Left lung (tissue), 10 donors: ENCODE results near the gene SSBP4. TPM values are rescaled to one million over a fixed set of nuclear protein-coding genes. Genes with fewer than 3 reads are reported as not detected.

Experiments
- ATAC-seq: fragments of 200-7000 bp; cut with Tn5 transposase; one replicate; pipeline ENCODE4 v1.9.1; 2020; ENCODE audit warnings: moderate library complexity
- DNase-seq, 4 donors: peaks; one replicate each; pipeline ENCODE4 v3.0.0-alpha.2; 2013 to 2020
- H3K27ac ChIP-seq, 2 donors: fragments of 200-600 bp; sonication (generic) in 1 of 2; one replicate each; pipeline versions ENCODE4 v1.5.0 to v1.8.0; 2020 to 2021
- H3K27me3 ChIP-seq, 2 donors: fragments of 200-600 bp; sonication (generic) in 1 of 2; one replicate each; pipeline versions ENCODE4 v1.5.0 to v1.8.0; 2020 to 2021
- H3K36me3 ChIP-seq, 2 donors: fragments of 200-600 bp; sonication (generic) in 1 of 2; one replicate each; pipeline versions ENCODE4 v1.5.0 to v1.8.0; 2020 to 2021
- H3K4me1 ChIP-seq, 2 donors: fragments of 200-600 bp; one replicate each; pipeline ENCODE4 v1.8.0; 2021
- H3K4me3 ChIP-seq, 2 donors: fragments of 200-600 bp; sonication (generic) in 1 of 2; one replicate each; pipeline versions ENCODE4 v1.5.0 to v1.8.0; 2020 to 2021; ENCODE audit warnings: mild to moderate bottlenecking in 1 of 2
- H3K9me3 ChIP-seq, 2 donors: fragments of 200-600 bp; sonication (generic) in 1 of 2; one replicate each; pipeline versions ENCODE4 v1.5.0 to v1.8.0; 2020 to 2021
- CTCF ChIP-seq, 2 donors: fragments of 200-600 bp; sonication (generic) in 1 of 2; IDR thresholded peaks; one replicate each; pipeline versions ENCODE4 v1.5.0 to v1.8.0; 2021; ENCODE audit warnings: antibody characterized with exemption in 2 of 2
- intact Hi-C, 2 donors: fragments of 100-400 bp; cut with DNase I; formaldehyde crosslinking; loops; one replicate each; pipeline versions ENCODE4 v1.11.2 to v1.14.2; 2022
- microRNA-seq, 2 donors: library from miRNA; unstranded; fragments of <30 nt; microRNA quantifications; one replicate each; pipeline ENCODE4, GENCODE V29; 2019
- polyA plus RNA-seq, 6 donors: library from polyadenylated mRNA; unstranded; fragments of 120-200 nt; gene quantifications; one replicate each; pipeline ENCODE4 v1.2.1, GENCODE V29; 2013; ENCODE audit not compliant: insufficient read length in 6 of 6
- total RNA-seq, 2 donors: library from RNA; stranded (reverse); fragmentation: NEBNext Ultra II Directional; extraction: Animal tissue kit (Norgen Biotek cat#: 25700); gene quantifications; one replicate each; pipeline ENCODE4 v1.2.1, GENCODE V29; 2021
- donor health status: DM: no; HTN: yes; CAD: no.
- donor health status: DM: no; HTN: no; CAD: no.

SSBP4 gene
- total and polyA plus RNA-seq, 8 donors = 49.8 to 99.8 (median 74.5) TPM

- no peaks in the 10 kb centered on the region for H3K9me3 ChIP-seq
- H3K27me3 ChIP-seq = no peaks in the 10 kb centered on the region
- ATAC-seq (no peak), DNase-seq (no peak)
- no peak overlapping the region for H3K4me3 ChIP-seq
- no peaks in the 10 kb centered on the region for H3K36me3 ChIP-seq
- peak overlapping the region in 1 of 2 donors; percentile 95 for H3K27ac ChIP-seq
- peaks cover 45 to 100% of the 10 kb centered on the region in 2 donors for H3K4me1 ChIP-seq
- TF ChIP-seq CTCF (IDR thresholded peaks at IDR 0.05) = no peak
- intact Hi-C loops = no loop called here
These were observed 62.5 kb downstream of the SSBP4 start for GRCh38 chr19:18481505-18482222.

- no peaks in the 10 kb centered on the region for H3K9me3 ChIP-seq
- H3K36me3 ChIP-seq = no peaks in the 10 kb centered on the region
- DNase-seq = no peak
- H3K27ac ChIP-seq = peak overlapping the region in 1 of 2 donors; percentile 33
- intact Hi-C loops = no loop called here
- no peak for TF ChIP-seq CTCF (IDR thresholded peaks at IDR 0.05)
- no peak overlapping the region for H3K4me3 ChIP-seq
- ATAC-seq = no peak
- H3K27me3 ChIP-seq = no peaks in the 10 kb centered on the region
- H3K4me1 ChIP-seq = peaks cover 43 to 100% of the 10 kb centered on the region in 2 donors
These were observed 64.1 kb downstream of the SSBP4 start for GRCh38 chr19:18483119-18483890.

Small RNA genes lying within 50 kb of the gene (microRNA-seq; reads per million reads assigned to microRNA genes)
- 0 to 0.68 reads per million in 2 donors for gene MIR3189

Other genes starting within 250 kb of the SSBP4 start
- 100 to 1,000 TPM; 577 to 986 TPM for gene IFI30, start 245.6 kb upstream of the SSBP4 start, total RNA-seq
- gene IFI30, start 245.6 kb upstream of the SSBP4 start, polyA plus RNA-seq = 10 to 100 TPM in 3 of 6 donors, 1 to 10 TPM in 3; 7.3 to 18.2 (median 10.0) TPM
- 10 to 100 TPM; 10.3 to 14.8 TPM for gene MPV17L2, start 226.2 kb upstream of the SSBP4 start, total RNA-seq
- 1 to 10 TPM; 4.9 to 8.5 (median 6.8) TPM for gene MPV17L2, start 226.2 kb upstream of the SSBP4 start, polyA plus RNA-seq
- 1 to 10 TPM; 3.1 to 4.4 TPM for gene RAB3A, start 215.4 kb upstream of the SSBP4 start, total RNA-seq
- 1 to 10 TPM; 3.5 to 6.2 (median 4.4) TPM for gene RAB3A, start 215.4 kb upstream of the SSBP4 start, polyA plus RNA-seq
- 10 to 100 TPM in 1 of 2 donors, 1 to 10 TPM in 1; 3.7 to 11.3 TPM for gene PDE4C, start 193.0 kb upstream of the SSBP4 start, total RNA-seq
- gene PDE4C, start 193.0 kb upstream of the SSBP4 start, polyA plus RNA-seq = 1 to 10 TPM; 1.3 to 6.2 (median 1.8) TPM
- 1 to 10 TPM; 3.0 to 5.8 TPM for gene IQCN, start 144.9 kb upstream of the SSBP4 start, total RNA-seq
- 10 to 100 TPM in 1 of 6 donors, 1 to 10 TPM in 5; 3.7 to 12.7 (median 8.1) TPM for gene IQCN, start 144.9 kb upstream of the SSBP4 start, polyA plus RNA-seq
- gene JUND, start 137.8 kb upstream of the SSBP4 start, total RNA-seq = 100 to 1,000 TPM; 179 to 232 TPM
- 100 to 1,000 TPM in 2 of 6 donors, 10 to 100 TPM in 4; 43.1 to 191 (median 86.1) TPM for gene JUND, start 137.8 kb upstream of the SSBP4 start, polyA plus RNA-seq
- 100 to 1,000 TPM in 1 of 2 donors, 10 to 100 TPM in 1; 87.8 to 121 TPM for gene LSM4, start 96.3 kb upstream of the SSBP4 start, total RNA-seq
- gene LSM4, start 96.3 kb upstream of the SSBP4 start, polyA plus RNA-seq = 10 to 100 TPM; 72.7 to 95.5 (median 78.7) TPM
- 10 to 100 TPM; 36.7 to 39.5 TPM for gene PGPEP1, start 78.8 kb upstream of the SSBP4 start, total RNA-seq
- gene PGPEP1, start 78.8 kb upstream of the SSBP4 start, polyA plus RNA-seq = 10 to 100 TPM; 16.1 to 21.7 (median 20.0) TPM
- gene GDF15, start 33.2 kb upstream of the SSBP4 start, total RNA-seq = 100 to 1,000 TPM in 1 of 2 donors, 10 to 100 TPM in 1; 99.0 to 180 TPM
- gene GDF15, start 33.2 kb upstream of the SSBP4 start, polyA plus RNA-seq = 10 to 100 TPM; 15.7 to 50.6 (median 30.7) TPM
- 10 to 100 TPM; 14.4 to 53.7 TPM for gene LRRC25, start 21.8 kb upstream of the SSBP4 start, total RNA-seq
- 1 to 10 TPM; 1.3 to 1.9 (median 1.4) TPM for gene LRRC25, start 21.8 kb upstream of the SSBP4 start, polyA plus RNA-seq
- 10 to 100 TPM; 22.8 to 43.9 TPM for gene ISYNA1, start 18.7 kb downstream of the SSBP4 start, total RNA-seq
- gene ISYNA1, start 18.7 kb downstream of the SSBP4 start, polyA plus RNA-seq = 100 to 1,000 TPM; 110 to 159 (median 125) TPM
- gene ELL, start 102.7 kb downstream of the SSBP4 start, total RNA-seq = 10 to 100 TPM; 13.3 to 22.9 TPM
- 10 to 100 TPM in 1 of 6 donors, 1 to 10 TPM in 5; 8.5 to 10.1 (median 9.7) TPM for gene ELL, start 102.7 kb downstream of the SSBP4 start, polyA plus RNA-seq
- gene FKBP8, start 124.2 kb downstream of the SSBP4 start, total RNA-seq = 100 to 1,000 TPM; 176 to 195 TPM
- gene FKBP8, start 124.2 kb downstream of the SSBP4 start, polyA plus RNA-seq = 100 to 1,000 TPM; 191 to 232 (median 218) TPM
- gene KXD1, start 138.5 kb downstream of the SSBP4 start, total RNA-seq = 10 to 100 TPM; 68.9 to 86.2 TPM
- 10 to 100 TPM; 65.6 to 79.7 (median 70.3) TPM for gene KXD1, start 138.5 kb downstream of the SSBP4 start, polyA plus RNA-seq
- gene UBA52, start 152.5 kb downstream of the SSBP4 start, total RNA-seq = 100 to 1,000 TPM; 922 to 971 TPM
- gene UBA52, start 152.5 kb downstream of the SSBP4 start, polyA plus RNA-seq = 1,000 to 10,000 TPM in 1 of 6 donors, 100 to 1,000 TPM in 5; 875 to 1,008 (median 931) TPM
- 10 to 100 TPM; 51.7 to 52.1 TPM for gene REX1BD, start 169.4 kb downstream of the SSBP4 start, total RNA-seq
- 10 to 100 TPM; 20.4 to 42.9 (median 27.6) TPM for gene REX1BD, start 169.4 kb downstream of the SSBP4 start, polyA plus RNA-seq
- 10 to 100 TPM; 22.5 to 44.7 TPM for gene CRLF1, start 187.4 kb downstream of the SSBP4 start, total RNA-seq
- 100 to 1,000 TPM; 210 to 328 (median 252) TPM for gene CRLF1, start 187.4 kb downstream of the SSBP4 start, polyA plus RNA-seq
- 1 to 10 TPM; 1.6 to 4.9 TPM for gene TMEM59L, start 193.5 kb downstream of the SSBP4 start, total RNA-seq
- gene TMEM59L, start 193.5 kb downstream of the SSBP4 start, polyA plus RNA-seq = 10 to 100 TPM; 31.8 to 41.9 (median 34.8) TPM
- 10 to 100 TPM in 1 of 2 donors, 1 to 10 TPM in 1; 9.0 to 10.4 TPM for gene KLHL26, start 217.6 kb downstream of the SSBP4 start, total RNA-seq
- 1 to 10 TPM; 4.3 to 7.1 (median 5.9) TPM for gene KLHL26, start 217.6 kb downstream of the SSBP4 start, polyA plus RNA-seq